IPS-18a (cell line): ENCODE results near the gene CLEC2B.

ENCODE experiments used
- H3K27ac ChIP-seq: one replicate; pipeline ENCODE4 v1.5.1; 2013; ENCODE audit warnings: low read length
- H3K27me3 ChIP-seq: one replicate; pipeline ENCODE4 v1.6.1; 2013; ENCODE audit warnings: mild to moderate bottlenecking, low read length; ENCODE audit not compliant: control insufficient read depth, insufficient read depth
- H3K36me3 ChIP-seq: one replicate; pipeline ENCODE4 v1.6.1; 2013; ENCODE audit warnings: low read depth, low read length; ENCODE audit not compliant: control insufficient read depth
- H3K4me1 ChIP-seq: one replicate; pipeline ENCODE4 v1.6.1; 2013; ENCODE audit warnings: low read depth, low read length; ENCODE audit not compliant: control insufficient read depth
- H3K4me3 ChIP-seq: one replicate; pipeline ENCODE4 v1.5.1; 2013; ENCODE audit warnings: low read length
- H3K9ac ChIP-seq: one replicate; pipeline ENCODE4 v1.6.1; 2013; ENCODE audit warnings: mild to moderate bottlenecking, low read length, moderate library complexity
- H3K9me3 ChIP-seq: one replicate; pipeline ENCODE4 v1.6.1; 2013; ENCODE audit warnings: low read depth, low read length; ENCODE audit not compliant: control insufficient read depth

The CLEC2B gene

GRCh38 chr12:9805883-9806282 is 63.3 kb downstream of the CLEC2B start:
- no peak overlapping the region for H3K27ac ChIP-seq
- no peaks in the 10 kb centered on the region for H3K9me3 ChIP-seq

More at GRCh38 chr12:9805883-9806282, 63.3 kb downstream of the CLEC2B start:
- Histone ChIP-seq H3K27me3 (no peaks in the 10 kb centered on the region), H3K4me1 (no peaks in the 10 kb centered on the region), H3K9ac (no peak overlapping the region), H3K36me3 (no peaks in the 10 kb centered on the region), H3K4me3 (no peak overlapping the region)
